ENCODE results near the gene SAE1. TPM values are rescaled to one million over a fixed set of nuclear protein-coding genes. Genes with fewer than 3 reads are reported as not detected.
"Not testable (repeated sequence)": the region's sequence is repeated elsewhere in the genome, so short reads cannot be mapped to it uniquely, and the experiment has no call there.

The SAE1 gene
- polyA plus RNA-seq, 1 donor from 2014 or later = 77.7 TPM

GRCh38 chr19:47098608-47099007 is 32.0 kb upstream of the SAE1 start:
- peaks cover 25 to 41% (median 33%) of the 10 kb centered on the region in 3 donors for H3K4me1 Mint-ChIP-seq
- H3K36me3 Mint-ChIP-seq = peaks cover 4% of the 10 kb centered on the region
- no peak overlapping the region for H3K4me3 Mint-ChIP-seq
- H3K9me3 Mint-ChIP-seq = no peaks in the 10 kb centered on the region
- no peaks in the 10 kb centered on the region for H3K27me3 Mint-ChIP-seq
- no peak overlapping the region for H3K27ac Mint-ChIP-seq

- Mint-ChIP-seq H3K27ac (no peak overlapping the region), H3K36me3 (peaks cover 4% of the 10 kb centered on the region), H3K27me3 (no peaks in the 10 kb centered on the region), H3K9me3 (no peaks in the 10 kb centered on the region), H3K4me1 (peaks cover 20 to 32% (median 23%) of the 10 kb centered on the region in 3 donors), H3K4me3 (no peak overlapping the region)
Measured at GRCh38 chr19:47099576-47100050, 31.0 kb upstream of the SAE1 start.

GRCh38 chr19:47100290-47100689 is 30.3 kb upstream of the SAE1 start:
- Mint-ChIP-seq H3K4me3 (no peak overlapping the region), H3K4me1 (peaks cover 19 to 28% (median 20%) of the 10 kb centered on the region in 3 donors), H3K27ac (no peak overlapping the region), H3K36me3 (peaks cover 4% of the 10 kb centered on the region), H3K27me3 (no peaks in the 10 kb centered on the region), H3K9me3 (no peaks in the 10 kb centered on the region)

DNA sequence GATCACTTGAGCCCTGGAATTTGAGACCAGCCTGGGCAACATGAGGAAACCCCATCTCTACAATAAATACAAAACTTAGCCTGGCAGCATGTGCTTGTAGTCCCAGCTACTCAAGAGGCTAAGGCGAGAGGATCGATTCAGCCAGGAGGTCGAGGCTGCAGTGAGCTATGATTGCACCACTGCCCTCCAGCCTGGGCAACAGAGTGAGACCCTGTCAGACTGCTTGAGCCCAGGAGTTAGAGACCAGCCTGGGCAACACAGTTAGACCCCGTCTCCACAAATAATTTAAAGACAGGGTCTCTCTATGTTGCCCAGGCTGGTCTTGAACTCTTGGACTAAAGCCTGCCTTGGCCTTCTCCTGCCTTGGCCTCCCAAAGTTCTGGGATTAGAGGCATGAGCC is 29.5 kb upstream of the SAE1 start:
- not testable (repeated sequence) for H3K36me3 Mint-ChIP-seq, H3K4me3 Mint-ChIP-seq, H3K27ac Mint-ChIP-seq, H3K27me3 Mint-ChIP-seq, H3K9me3 Mint-ChIP-seq
- H3K4me1 Mint-ChIP-seq = peaks cover 16 to 31% (median 17%) of the 10 kb centered on the region in 3 donors

DNA sequence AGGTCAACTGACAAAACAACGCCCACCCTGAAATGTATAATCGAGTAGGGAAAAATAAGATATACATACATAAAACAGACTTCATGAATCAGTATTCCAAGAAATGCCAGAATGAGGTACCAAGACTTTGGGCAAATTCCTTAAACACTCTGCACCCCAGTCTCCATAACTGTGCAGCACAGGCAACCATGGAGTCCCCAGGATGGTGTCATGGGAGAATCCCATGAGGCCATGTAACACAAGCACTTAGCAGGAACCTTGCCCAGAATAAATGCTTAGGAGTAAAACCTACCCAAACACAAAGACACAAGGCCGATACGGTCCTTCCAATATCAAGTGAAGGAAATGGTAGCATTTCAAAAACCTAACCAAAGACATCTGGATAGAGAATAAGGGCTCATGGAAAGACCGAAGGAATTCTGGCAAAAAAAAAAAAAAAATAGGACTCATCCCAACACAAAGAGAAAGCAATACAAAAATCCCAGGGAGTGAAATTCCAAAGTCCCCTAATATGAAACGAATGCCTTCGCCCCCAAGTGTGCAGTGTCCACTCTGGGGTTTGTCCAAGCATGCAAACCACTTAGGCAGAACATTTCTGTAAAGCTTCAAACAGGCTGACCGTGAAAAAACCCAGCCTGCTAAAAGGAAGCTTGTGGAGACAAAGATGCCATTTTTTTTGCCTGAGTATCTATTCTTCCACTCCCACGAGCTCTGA is 28.1 kb upstream of the SAE1 start:
- Mint-ChIP-seq H3K27me3 (no peaks in the 10 kb centered on the region), H3K4me3 (peak overlapping the region in 1 of 4 donors; percentile 9), H3K36me3 (peaks cover 4% of the 10 kb centered on the region), H3K4me1 (peaks cover 23 to 38% (median 23%) of the 10 kb centered on the region in 3 donors), H3K27ac (peak overlapping the region in 2 of 3 donors; percentile 80 to 89), H3K9me3 (no peaks in the 10 kb centered on the region)

DNA sequence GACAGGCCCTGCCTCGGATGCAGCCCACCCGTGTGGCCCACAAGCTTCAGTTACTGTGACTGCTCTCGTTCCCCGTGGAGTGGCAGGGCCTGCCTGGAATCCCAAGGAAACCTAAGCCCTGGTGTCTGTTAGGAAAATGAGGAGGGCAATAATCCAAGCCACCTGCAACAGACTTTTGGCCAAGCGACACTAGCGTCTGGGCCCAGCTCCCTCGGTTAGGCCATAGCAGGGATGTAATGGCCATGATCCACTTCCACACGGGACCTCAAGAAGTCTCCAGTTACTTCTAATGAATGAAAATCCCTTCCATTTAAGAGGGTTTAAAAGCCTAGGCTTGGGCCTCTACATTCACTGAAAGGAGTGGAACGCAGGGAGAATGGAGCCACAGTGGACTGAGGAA is 26.0 kb upstream of the SAE1 start:
- H3K9me3 Mint-ChIP-seq = no peaks in the 10 kb centered on the region
- peaks cover 4% of the 10 kb centered on the region for H3K36me3 Mint-ChIP-seq
- no peak overlapping the region for H3K27ac Mint-ChIP-seq
- H3K27me3 Mint-ChIP-seq = no peaks in the 10 kb centered on the region
- peaks cover 37 to 54% (median 40%) of the 10 kb centered on the region in 3 donors for H3K4me1 Mint-ChIP-seq
- H3K4me3 Mint-ChIP-seq = no peak overlapping the region

GRCh38 chr19:47105874-47106273 is 24.8 kb upstream of the SAE1 start:
- Mint-ChIP-seq H3K4me1 (peaks cover 37 to 52% (median 47%) of the 10 kb centered on the region in 3 donors), H3K27me3 (no peaks in the 10 kb centered on the region), H3K4me3 (no peak overlapping the region), H3K27ac (peak overlapping the region in 2 of 3 donors; percentile 77 to 99), H3K9me3 (no peaks in the 10 kb centered on the region), H3K36me3 (peaks cover 5% of the 10 kb centered on the region)

- H3K36me3 Mint-ChIP-seq = peaks cover 5% of the 10 kb centered on the region
- H3K4me3 Mint-ChIP-seq = no peak overlapping the region
- H3K9me3 Mint-ChIP-seq = no peaks in the 10 kb centered on the region
- H3K4me1 Mint-ChIP-seq = peaks cover 37 to 52% (median 47%) of the 10 kb centered on the region in 3 donors
- H3K27me3 Mint-ChIP-seq = no peaks in the 10 kb centered on the region
- H3K27ac Mint-ChIP-seq = peak overlapping the region; percentile 24 to 99 (median 80)
Measured at GRCh38 chr19:47106821-47107201, 23.8 kb upstream of the SAE1 start.

DNA sequence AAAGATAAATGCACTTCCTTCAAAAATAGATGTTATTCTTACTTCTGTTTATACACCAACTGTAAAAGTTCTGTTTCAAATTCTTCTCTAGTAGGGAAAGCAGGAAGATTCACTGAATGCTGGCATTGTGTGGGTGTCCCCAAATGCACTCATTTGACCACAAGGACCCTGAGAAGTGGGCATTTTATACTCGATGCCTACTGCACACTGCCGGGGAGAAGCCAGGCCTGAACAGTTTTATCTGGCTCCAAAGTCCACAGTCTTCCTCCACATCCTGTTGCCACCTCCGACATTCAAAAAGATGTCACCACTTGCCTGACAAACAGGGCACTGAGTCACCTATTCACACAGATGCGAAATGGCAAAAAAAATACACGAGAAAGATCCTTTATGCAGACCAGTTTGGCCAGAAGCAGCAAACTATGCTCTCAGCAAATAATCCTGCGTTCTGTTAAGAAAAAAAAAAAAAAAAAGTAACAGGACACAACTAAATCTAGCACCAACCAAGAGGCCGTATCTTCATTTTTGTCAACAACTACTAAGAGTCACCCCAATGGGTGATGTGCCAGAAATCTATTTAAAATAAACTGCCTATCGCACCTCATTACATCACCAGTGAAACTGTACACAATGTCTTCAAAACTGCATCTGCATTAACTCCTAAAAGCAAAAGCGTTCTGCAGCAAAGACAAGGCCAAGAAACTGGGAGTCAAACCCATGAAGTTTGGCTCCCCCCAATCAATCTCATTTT is 23.3 kb upstream of the SAE1 start:
- H3K4me1 Mint-ChIP-seq = peaks cover 37 to 48% (median 47%) of the 10 kb centered on the region in 3 donors
- H3K27me3 Mint-ChIP-seq = no peaks in the 10 kb centered on the region
- H3K27ac Mint-ChIP-seq = peak overlapping the region; percentile 24 to 99 (median 80)
- peaks cover 5% of the 10 kb centered on the region for H3K36me3 Mint-ChIP-seq
- H3K4me3 Mint-ChIP-seq = peak overlapping the region in 3 of 4 donors; percentile 18 to 97 (median 88)
- no peaks in the 10 kb centered on the region for H3K9me3 Mint-ChIP-seq

- no peaks in the 10 kb centered on the region for H3K9me3 Mint-ChIP-seq
- no peaks in the 10 kb centered on the region for H3K27me3 Mint-ChIP-seq
- peak overlapping the region; percentile 23 to 97 (median 66) for H3K4me3 Mint-ChIP-seq
- peak overlapping the region; percentile 88 to 100 (median 99) for H3K27ac Mint-ChIP-seq
- H3K36me3 Mint-ChIP-seq = peaks cover 5% of the 10 kb centered on the region
- peaks cover 31 to 43% (median 42%) of the 10 kb centered on the region in 3 donors for H3K4me1 Mint-ChIP-seq
Measured at GRCh38 chr19:47107953-47108746, 22.5 kb upstream of the SAE1 start.

DNA sequence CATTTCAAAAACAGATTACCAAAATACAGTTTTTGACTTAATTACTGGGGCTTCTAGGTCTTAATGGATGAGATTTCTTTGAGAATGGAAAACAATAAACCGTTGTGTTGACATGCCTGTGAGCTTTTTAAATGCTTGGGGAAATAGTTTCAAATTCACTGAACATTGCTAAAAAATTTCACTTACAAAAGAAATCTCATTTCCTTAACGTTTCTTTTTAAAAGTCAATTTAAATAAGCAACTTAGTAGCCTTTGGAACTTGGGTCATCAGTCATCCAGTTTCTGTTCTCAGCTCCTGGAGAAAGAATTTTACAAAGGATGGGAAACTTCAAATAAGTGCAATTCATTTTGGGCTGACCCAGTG is 21.5 kb upstream of the SAE1 start:
- Mint-ChIP-seq H3K27ac (peak overlapping the region; percentile 99 to 100 (median 100)), H3K36me3 (peaks cover 5% of the 10 kb centered on the region), H3K4me1 (peaks cover 34 to 53% (median 44%) of the 10 kb centered on the region in 3 donors), H3K4me3 (peak overlapping the region; percentile 97 to 100 (median 99)), H3K9me3 (no peaks in the 10 kb centered on the region), H3K27me3 (no peaks in the 10 kb centered on the region)

DNA sequence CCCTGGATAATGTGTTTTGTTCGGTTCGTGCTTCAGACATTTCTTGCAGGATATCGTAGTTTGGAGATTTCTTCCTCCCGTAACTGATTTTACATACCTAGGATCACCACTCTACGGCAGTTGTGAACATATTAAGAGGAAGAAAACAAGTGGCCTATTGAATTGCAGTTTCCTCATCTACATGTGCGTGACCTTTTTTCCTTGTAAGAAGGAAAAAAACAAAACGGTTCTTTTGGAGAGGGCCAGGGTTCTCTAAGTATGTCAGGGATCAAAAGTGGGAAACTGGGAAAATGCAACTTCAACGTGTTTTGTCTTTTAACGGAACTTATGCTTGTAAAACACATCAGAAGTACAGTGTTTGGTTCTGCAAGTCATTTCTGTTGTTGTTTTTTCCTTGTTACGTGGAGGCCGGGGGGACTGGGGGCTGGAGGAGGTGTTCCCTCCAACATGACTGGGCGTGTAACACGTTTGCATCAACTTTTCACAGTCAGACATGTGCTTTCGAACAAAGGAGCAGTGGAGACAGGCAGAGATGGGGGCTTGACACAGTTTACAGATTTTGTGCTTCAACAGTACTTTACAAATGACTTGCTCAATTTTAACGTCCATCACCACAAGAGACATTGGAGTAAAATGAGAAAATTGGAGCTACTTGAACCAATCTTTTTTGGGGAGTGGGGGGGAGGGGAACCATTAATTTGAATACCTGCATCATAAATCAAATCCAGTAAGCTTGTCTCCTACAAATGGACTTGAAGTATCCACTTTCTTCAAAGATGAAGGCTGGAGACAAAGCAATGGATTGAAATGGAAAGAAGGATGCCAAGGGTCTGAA is 20.9 kb upstream of the SAE1 start:
- Mint-ChIP-seq H3K27me3 (no peaks in the 10 kb centered on the region), H3K36me3 (peaks cover 5% of the 10 kb centered on the region), H3K4me1 (peaks cover 32 to 53% (median 45%) of the 10 kb centered on the region in 3 donors), H3K4me3 (peak overlapping the region; percentile 97 to 100 (median 99)), H3K9me3 (no peaks in the 10 kb centered on the region), H3K27ac (peak overlapping the region; percentile 99 to 100 (median 100))

- Mint-ChIP-seq H3K27me3 (no peaks in the 10 kb centered on the region), H3K4me3 (peak overlapping the region; percentile 97 to 100 (median 99)), H3K36me3 (peaks cover 5% of the 10 kb centered on the region), H3K9me3 (no peaks in the 10 kb centered on the region), H3K4me1 (peaks cover 32 to 52% (median 43%) of the 10 kb centered on the region in 3 donors), H3K27ac (peak overlapping the region; percentile 99 to 100 (median 100))
Measured at GRCh38 chr19:47110521-47111005, 20.1 kb upstream of the SAE1 start.
